HFFc6 (cell line): ENCODE results near the gene CLN5. TPM values are rescaled to one million over a fixed set of nuclear protein-coding genes. Genes with fewer than 3 reads are reported as not detected.

ENCODE experiments used
- DNase-seq: peaks from one replicate; pipeline ENCODE4 v3.0.0-alpha.2; 2018
- H3K27ac Mint-ChIP-seq: 2 replicates; pipeline ENCODE4 v1.8.0; 2020; ENCODE audit warnings: mild to moderate bottlenecking, mixed read lengths
- H3K27me3 Mint-ChIP-seq: 2 replicates; pipeline ENCODE4 v1.8.0; 2021; ENCODE audit warnings: mild to moderate bottlenecking, moderate library complexity, mixed read lengths; ENCODE audit not compliant: insufficient read depth
- H3K36me3 Mint-ChIP-seq: 2 replicates; pipeline ENCODE4 v1.8.0; 2021; ENCODE audit warnings: low read depth, mixed read lengths
- H3K4me1 Mint-ChIP-seq: 2 replicates; pipeline ENCODE4 v1.8.0; 2020; ENCODE audit warnings: low read depth, mixed read lengths
- H3K4me3 Mint-ChIP-seq: 2 replicates; pipeline ENCODE4 v1.8.0; 2020; ENCODE audit warnings: mild to moderate bottlenecking, moderate library complexity, mixed read lengths
- H3K9me3 Mint-ChIP-seq: 2 replicates; pipeline ENCODE4 v1.8.0; 2020; ENCODE audit warnings: mild to moderate bottlenecking, mixed read lengths
- total RNA-seq, 6 experiments: library from RNA; stranded (reverse); fragmentation: NEBNext Ultra II Directional; extraction: Animal tissue kit (Norgen Biotek cat#: 25700); gene quantifications; 2 replicates in 1 of 6; 3 replicates in 5 of 6; pipeline ENCODE4 v1.2.3, GENCODE V29; 2021
- TF ChIP-seq, protein P1 (sequence below): fragments of 200-600 bp; sonication (generic); IDR thresholded peaks from 2 replicates; pipeline ENCODE4 v1.5.0; 2021; ENCODE audit warnings: antibody characterized with exemption, mild to moderate bottlenecking

CLN5 gene
- total RNA-seq, 6 experiments from 2014 or later = 28.4 to 35.1 (median 29.8) TPM

- H3K9me3 Mint-ChIP-seq = no peaks in the 10 kb centered on the region
- H3K4me3 Mint-ChIP-seq = no peak overlapping the region
- peaks cover 9% of the 10 kb centered on the region for H3K4me1 Mint-ChIP-seq
- no peak for DNase-seq
- TF ChIP-seq, protein P1, sequence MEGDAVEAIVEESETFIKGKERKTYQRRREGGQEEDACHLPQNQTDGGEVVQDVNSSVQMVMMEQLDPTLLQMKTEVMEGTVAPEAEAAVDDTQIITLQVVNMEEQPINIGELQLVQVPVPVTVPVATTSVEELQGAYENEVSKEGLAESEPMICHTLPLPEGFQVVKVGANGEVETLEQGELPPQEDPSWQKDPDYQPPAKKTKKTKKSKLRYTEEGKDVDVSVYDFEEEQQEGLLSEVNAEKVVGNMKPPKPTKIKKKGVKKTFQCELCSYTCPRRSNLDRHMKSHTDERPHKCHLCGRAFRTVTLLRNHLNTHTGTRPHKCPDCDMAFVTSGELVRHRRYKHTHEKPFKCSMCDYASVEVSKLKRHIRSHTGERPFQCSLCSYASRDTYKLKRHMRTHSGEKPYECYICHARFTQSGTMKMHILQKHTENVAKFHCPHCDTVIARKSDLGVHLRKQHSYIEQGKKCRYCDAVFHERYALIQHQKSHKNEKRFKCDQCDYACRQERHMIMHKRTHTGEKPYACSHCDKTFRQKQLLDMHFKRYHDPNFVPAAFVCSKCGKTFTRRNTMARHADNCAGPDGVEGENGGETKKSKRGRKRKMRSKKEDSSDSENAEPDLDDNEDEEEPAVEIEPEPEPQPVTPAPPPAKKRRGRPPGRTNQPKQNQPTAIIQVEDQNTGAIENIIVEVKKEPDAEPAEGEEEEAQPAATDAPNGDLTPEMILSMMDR = no peak
- no peak overlapping the region for H3K27ac Mint-ChIP-seq
- H3K36me3 Mint-ChIP-seq = no peaks in the 10 kb centered on the region
- H3K27me3 Mint-ChIP-seq = peaks cover 19% of the 10 kb centered on the region
These were observed 16.0 kb upstream of the CLN5 start for GRCh38 chr13:76975863-76976262.

DNA sequence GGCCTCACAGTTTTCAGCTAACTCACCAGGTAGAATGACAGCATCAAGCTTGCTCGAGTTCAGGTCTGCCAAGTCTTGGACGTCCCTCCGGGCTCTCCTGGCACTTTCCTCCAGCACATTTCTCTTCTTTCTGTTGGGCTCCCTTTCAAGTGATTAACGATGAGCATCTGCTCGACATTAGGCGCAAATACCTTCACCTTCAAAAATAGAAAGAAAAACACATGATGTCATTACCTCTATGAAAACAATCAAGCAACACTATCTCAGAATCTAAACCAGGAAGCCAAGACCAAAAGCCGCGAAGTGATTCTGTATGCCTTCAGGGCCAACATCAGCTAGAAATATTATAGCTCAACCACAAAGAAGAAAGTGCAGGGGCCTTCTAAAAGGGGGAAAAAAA lies 15.4 kb upstream of the CLN5 start:
- peak; percentile 30 for DNase-seq
- H3K27me3 Mint-ChIP-seq = peaks cover 19% of the 10 kb centered on the region
- no peaks in the 10 kb centered on the region for H3K9me3 Mint-ChIP-seq
- H3K4me3 Mint-ChIP-seq = no peak overlapping the region
- no peaks in the 10 kb centered on the region for H3K36me3 Mint-ChIP-seq
- peaks cover 9% of the 10 kb centered on the region for H3K4me1 Mint-ChIP-seq
- TF ChIP-seq, protein P1 = no peak
- no peak overlapping the region for H3K27ac Mint-ChIP-seq

GRCh38 chr13:76976929-76977328 lies 15.0 kb upstream of the CLN5 start:
- Mint-ChIP-seq H3K4me3 (no peak overlapping the region), H3K27ac (no peak overlapping the region), H3K36me3 (no peaks in the 10 kb centered on the region), H3K27me3 (peaks cover 19% of the 10 kb centered on the region), H3K4me1 (peaks cover 9% of the 10 kb centered on the region), H3K9me3 (no peaks in the 10 kb centered on the region)
- no peak for DNase-seq
- TF ChIP-seq, protein P1 = no peak

GRCh38 chr13:76980075-76980718 lies 11.7 kb upstream of the CLN5 start:
- Mint-ChIP-seq H3K36me3 (no peaks in the 10 kb centered on the region), H3K9me3 (no peaks in the 10 kb centered on the region), H3K4me1 (peaks cover 9% of the 10 kb centered on the region), H3K4me3 (no peak overlapping the region), H3K27ac (no peak overlapping the region), H3K27me3 (peaks cover 20% of the 10 kb centered on the region)
- TF ChIP-seq, protein P1 = peak; percentile 99
- DNase-seq = peak; percentile 27

DNA sequence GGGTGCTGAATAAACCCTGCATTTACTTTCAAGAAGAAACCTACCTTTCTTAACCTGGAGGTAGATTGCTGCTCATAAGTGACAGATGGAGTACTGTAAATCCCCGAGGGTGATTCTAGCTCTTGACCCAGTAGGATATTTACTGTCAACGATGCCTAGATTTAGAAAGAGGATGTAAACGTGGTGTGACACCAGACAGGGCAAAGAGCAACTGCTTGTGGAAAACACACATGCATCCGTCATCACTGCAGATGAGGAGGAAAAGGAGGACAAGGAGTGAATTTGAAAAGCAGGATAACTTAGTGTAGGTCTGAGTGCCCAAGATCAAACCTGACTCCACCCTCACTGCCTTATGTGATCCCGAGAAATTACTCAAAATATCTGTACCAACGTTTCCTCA lies 9.8 kb upstream of the CLN5 start:
- DNase-seq = no peak
- Mint-ChIP-seq H3K4me3 (no peak overlapping the region), H3K4me1 (no peaks in the 10 kb centered on the region; the same call in 1 of the 2 replicates), H3K36me3 (no peaks in the 10 kb centered on the region), H3K9me3 (no peaks in the 10 kb centered on the region), H3K27me3 (peaks cover 28% of the 10 kb centered on the region), H3K27ac (no peak overlapping the region)
- TF ChIP-seq, protein P1 = no peak
